ENCODE measurements around the gene MAG. TPM values are rescaled to one million over a fixed set of nuclear protein-coding genes. Genes with fewer than 3 reads are reported as not detected.

The MAG gene
- total RNA-seq, 1 experiment from 2014 or later = not detected

GRCh38 chr19:35360880-35361420 lies 69.0 kb downstream of the MAG start:
- Histone ChIP-seq H2BK20ac (ENCODE audit: low read depth, low read length, poor library complexity, severe bottlenecking) (no peak overlapping the region), H4K8ac (replicated peaks; ENCODE audit: insufficient read length, low read depth, low read length) (no peak overlapping the region), H4K20me1 (ENCODE audit: control insufficient read depth, insufficient read depth, insufficient read length) (peaks cover 4% of the 10 kb centered on the region), H2AK5ac (ENCODE audit: insufficient read length, low read length) (no peak overlapping the region), H4K91ac (ENCODE audit: insufficient read length, low read depth, low read length) (no peak overlapping the region), H3K79me1 (ENCODE audit: insufficient read depth, low read depth, low read length, poor library complexity, severe bottlenecking) (no peaks in the 10 kb centered on the region), H3K4ac (ENCODE audit: low read depth, low read length) (no peak overlapping the region), H3K9ac (ENCODE audit: extremely low read depth, insufficient read length, low read length) (no peak overlapping the region), H2AFZ (ENCODE audit: low read length) (no peak overlapping the region), H2BK5ac (ENCODE audit: insufficient read length, low read length) (no peak overlapping the region), H2BK120ac (ENCODE audit: low read depth, low read length, poor library complexity, severe bottlenecking) (no peak overlapping the region), H3K9me3 (ENCODE audit: control insufficient read depth, low read depth, low read length) (no peaks in the 10 kb centered on the region), H3K79me2 (ENCODE audit: insufficient read depth, low read length) (no peaks in the 10 kb centered on the region), H3K14ac (ENCODE audit: insufficient read depth, low read length) (no peak overlapping the region), H3T11ph (ENCODE audit: low read length) (no peak overlapping the region), H3K56ac (ENCODE audit: insufficient read length, low read depth, low read length) (no peak overlapping the region), H3K4me1 (ENCODE audit: insufficient read depth, low read length) (no peaks in the 10 kb centered on the region), H3K4me2 (ENCODE audit: insufficient read depth, insufficient read length, low read length) (no peak overlapping the region), H3K27ac (ENCODE audit: insufficient read length, low read depth, low read length) (no peak overlapping the region), H3K27me3 (ENCODE audit: insufficient read depth, low read length) (no peaks in the 10 kb centered on the region), H2BK15ac (ENCODE audit: low read depth, low read length) (no peak overlapping the region), H3K23ac (ENCODE audit: insufficient read length, low read depth, low read length) (no peak overlapping the region), H3K23me2 (ENCODE audit: insufficient read length, low read depth, low read length, poor library complexity, severe bottlenecking) (no peaks in the 10 kb centered on the region), H4K5ac (ENCODE audit: insufficient read length, low read depth, low read length) (no peak overlapping the region), H3K18ac (ENCODE audit: insufficient read length, low read depth, low read length) (no peak overlapping the region), H2BK12ac (ENCODE audit: insufficient read length, low read depth, low read length) (no peak overlapping the region)
- peak; percentile 4 for DNase-seq
- Mint-ChIP-seq H3K4me3 (no peak overlapping the region), H3K4me1 (peaks cover 3 to 5% of the 10 kb centered on the region in 2 experiments; a peak in 3 of 4 replicates), H3K36me3 (ENCODE audit: insufficient read depth in 1 of 3, low read depth in 3 of 3) (no peaks in the 10 kb centered on the region), H3K9me3 (no peaks in the 10 kb centered on the region), H3K27me3 (ENCODE audit: low read depth) (peaks cover 3% of the 10 kb centered on the region), H3K27ac (no peak overlapping the region; a peak in 1 of 7 replicates)
- WGBS (ENCODE audit: extremely low coverage, insufficient read length, low lambda C conversion rate) = no CpG with 5 or more reads among the region's 5 CpGs
- TF ChIP-seq, protein P1, sequence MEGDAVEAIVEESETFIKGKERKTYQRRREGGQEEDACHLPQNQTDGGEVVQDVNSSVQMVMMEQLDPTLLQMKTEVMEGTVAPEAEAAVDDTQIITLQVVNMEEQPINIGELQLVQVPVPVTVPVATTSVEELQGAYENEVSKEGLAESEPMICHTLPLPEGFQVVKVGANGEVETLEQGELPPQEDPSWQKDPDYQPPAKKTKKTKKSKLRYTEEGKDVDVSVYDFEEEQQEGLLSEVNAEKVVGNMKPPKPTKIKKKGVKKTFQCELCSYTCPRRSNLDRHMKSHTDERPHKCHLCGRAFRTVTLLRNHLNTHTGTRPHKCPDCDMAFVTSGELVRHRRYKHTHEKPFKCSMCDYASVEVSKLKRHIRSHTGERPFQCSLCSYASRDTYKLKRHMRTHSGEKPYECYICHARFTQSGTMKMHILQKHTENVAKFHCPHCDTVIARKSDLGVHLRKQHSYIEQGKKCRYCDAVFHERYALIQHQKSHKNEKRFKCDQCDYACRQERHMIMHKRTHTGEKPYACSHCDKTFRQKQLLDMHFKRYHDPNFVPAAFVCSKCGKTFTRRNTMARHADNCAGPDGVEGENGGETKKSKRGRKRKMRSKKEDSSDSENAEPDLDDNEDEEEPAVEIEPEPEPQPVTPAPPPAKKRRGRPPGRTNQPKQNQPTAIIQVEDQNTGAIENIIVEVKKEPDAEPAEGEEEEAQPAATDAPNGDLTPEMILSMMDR (conservative IDR thresholded peaks at IDR 0.05) = no peak

Data from H9 (cell line).